ENCODE data around the gene NSL1. TPM values are rescaled to one million over a fixed set of nuclear protein-coding genes. Genes with fewer than 3 reads are reported as not detected.

NSL1 gene
- total RNA-seq, 4 donors from 2014 or later, result 10.8 to 22.3 (median 16.9) TPM

DNA sequence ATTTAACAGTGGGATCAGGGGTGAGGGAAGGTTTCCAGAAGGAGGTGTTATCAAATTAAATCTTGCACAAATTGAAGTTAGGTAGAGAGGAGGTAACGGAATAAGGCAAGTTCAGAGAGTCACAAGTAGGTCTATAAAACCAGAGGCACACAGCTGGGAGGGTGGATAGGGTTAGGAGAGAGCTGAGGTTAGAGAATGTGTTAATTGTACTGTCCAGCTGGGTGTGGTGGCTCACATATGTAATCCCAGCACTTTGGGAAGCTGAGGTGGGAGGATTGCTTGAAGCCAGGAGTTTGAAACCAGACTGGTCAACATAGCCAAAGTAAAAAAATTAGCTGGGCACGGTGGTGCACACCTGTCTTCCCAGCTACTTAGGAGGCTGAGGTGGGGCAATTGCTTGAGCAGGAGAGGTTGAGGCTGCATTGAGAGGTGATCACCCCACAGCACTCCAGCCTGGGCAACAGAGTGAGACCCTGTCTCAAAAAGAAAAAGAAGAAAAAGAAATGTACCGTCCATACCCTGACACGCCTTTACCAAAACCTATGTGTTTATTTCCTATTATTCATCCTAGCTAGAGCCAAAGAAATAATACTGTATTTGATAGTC lies 35.7 kb upstream of the NSL1 start:
- H3K36me3 ChIP-seq, result no peaks in the 10 kb centered on the region
- peaks cover 0 to 19% (median 18%) of the 10 kb centered on the region in 3 donors for H3K9me3 ChIP-seq
- no peaks in the 10 kb centered on the region for H3K27me3 ChIP-seq
- DNase-seq, result no peak
- WGBS, 2 donors, result 91 to 100% methylated on average over 4 of the region's 4 CpGs
- no peaks in the 10 kb centered on the region for H3K4me1 ChIP-seq
- no peak for TF ChIP-seq POLR2A (IDR thresholded peaks at IDR 0.05)
- TF ChIP-seq, protein P1, sequence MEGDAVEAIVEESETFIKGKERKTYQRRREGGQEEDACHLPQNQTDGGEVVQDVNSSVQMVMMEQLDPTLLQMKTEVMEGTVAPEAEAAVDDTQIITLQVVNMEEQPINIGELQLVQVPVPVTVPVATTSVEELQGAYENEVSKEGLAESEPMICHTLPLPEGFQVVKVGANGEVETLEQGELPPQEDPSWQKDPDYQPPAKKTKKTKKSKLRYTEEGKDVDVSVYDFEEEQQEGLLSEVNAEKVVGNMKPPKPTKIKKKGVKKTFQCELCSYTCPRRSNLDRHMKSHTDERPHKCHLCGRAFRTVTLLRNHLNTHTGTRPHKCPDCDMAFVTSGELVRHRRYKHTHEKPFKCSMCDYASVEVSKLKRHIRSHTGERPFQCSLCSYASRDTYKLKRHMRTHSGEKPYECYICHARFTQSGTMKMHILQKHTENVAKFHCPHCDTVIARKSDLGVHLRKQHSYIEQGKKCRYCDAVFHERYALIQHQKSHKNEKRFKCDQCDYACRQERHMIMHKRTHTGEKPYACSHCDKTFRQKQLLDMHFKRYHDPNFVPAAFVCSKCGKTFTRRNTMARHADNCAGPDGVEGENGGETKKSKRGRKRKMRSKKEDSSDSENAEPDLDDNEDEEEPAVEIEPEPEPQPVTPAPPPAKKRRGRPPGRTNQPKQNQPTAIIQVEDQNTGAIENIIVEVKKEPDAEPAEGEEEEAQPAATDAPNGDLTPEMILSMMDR (IDR thresholded peaks at IDR 0.05), result no peak
- no peak overlapping the region for H3K27ac ChIP-seq
- intact Hi-C loops (cut with DNase I), result no loop called here
- H3K4me3 ChIP-seq, result no peak overlapping the region

DNA sequence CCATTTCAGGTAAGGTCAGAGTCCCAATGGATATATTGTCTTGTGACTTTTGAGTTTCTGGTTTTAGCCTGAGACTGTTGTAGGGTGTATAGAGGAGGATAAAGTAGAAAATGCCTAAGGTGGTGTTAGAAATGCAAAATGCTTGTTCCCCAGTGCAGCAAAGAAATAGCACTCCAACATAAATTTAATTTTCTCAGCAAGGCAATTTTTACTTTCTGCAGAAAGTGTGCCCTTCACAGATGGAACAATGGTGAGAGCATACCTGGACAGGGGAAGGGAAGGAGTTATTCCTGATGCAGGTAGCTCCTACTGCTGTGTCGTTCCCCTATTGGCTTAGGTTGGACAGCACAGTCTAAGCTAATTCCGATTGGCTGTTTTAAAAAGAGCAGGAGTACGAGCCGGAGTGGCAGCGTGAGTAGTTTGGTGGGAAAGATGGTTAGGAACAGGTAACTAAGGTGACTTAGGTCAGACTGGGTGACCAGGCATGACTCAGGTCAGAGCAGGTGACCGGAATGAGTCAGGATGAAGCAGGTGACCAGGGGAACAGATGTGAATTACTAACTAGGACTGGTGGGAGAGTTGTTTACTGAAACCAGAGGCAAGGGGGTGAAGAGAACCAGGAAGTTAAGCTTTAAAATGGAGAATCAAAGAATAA lies 34.3 kb upstream of the NSL1 start:
- no peak for DNase-seq
- 92% methylated on average over 6 of the region's 6 CpGs for WGBS, 2 donors
- peaks cover 0 to 19% (median 18%) of the 10 kb centered on the region in 3 donors for H3K9me3 ChIP-seq
- TF ChIP-seq, protein P1 (IDR thresholded peaks at IDR 0.05), result no peak
- TF ChIP-seq POLR2A (IDR thresholded peaks at IDR 0.05), result no peak
- no peaks in the 10 kb centered on the region for H3K4me1 ChIP-seq
- H3K36me3 ChIP-seq, result no peaks in the 10 kb centered on the region
- no peak overlapping the region for H3K4me3 ChIP-seq
- intact Hi-C loops (cut with DNase I), result no loop called here
- H3K27me3 ChIP-seq, result no peaks in the 10 kb centered on the region
- no peak overlapping the region for H3K27ac ChIP-seq

GRCh38 chr1:212824201-212824600 lies 32.6 kb upstream of the NSL1 start:
- peaks cover 0 to 19% (median 18%) of the 10 kb centered on the region in 3 donors for H3K9me3 ChIP-seq
- TF ChIP-seq, protein P1 (IDR thresholded peaks at IDR 0.05), result no peak
- no peak for TF ChIP-seq POLR2A (IDR thresholded peaks at IDR 0.05)
- no peaks in the 10 kb centered on the region for H3K36me3 ChIP-seq
- intact Hi-C loops (cut with DNase I), result no loop called here
- DNase-seq, result no peak
- 88 to 96% methylated on average over 10 to 12 of the region's 16 CpGs for WGBS, 2 donors
- no peak overlapping the region for H3K27ac ChIP-seq
- H3K27me3 ChIP-seq, result no peaks in the 10 kb centered on the region
- no peak overlapping the region for H3K4me3 ChIP-seq
- H3K4me1 ChIP-seq, result peaks cover 0 to 13% (median 0%) of the 10 kb centered on the region in 3 donors

GRCh38 chr1:212822956-212823355 lies 31.4 kb upstream of the NSL1 start:
- H3K9me3 ChIP-seq, result peaks cover 0 to 19% (median 18%) of the 10 kb centered on the region in 3 donors
- no peak for DNase-seq
- no peak overlapping the region for H3K4me3 ChIP-seq
- peaks cover 0 to 15% (median 0%) of the 10 kb centered on the region in 3 donors for H3K4me1 ChIP-seq
- no peaks in the 10 kb centered on the region for H3K27me3 ChIP-seq
- 83 to 100% methylated on average over 2 to 3 of the region's 3 CpGs for WGBS, 2 donors
- no peak for TF ChIP-seq POLR2A (IDR thresholded peaks at IDR 0.05)
- TF ChIP-seq, protein P1 (IDR thresholded peaks at IDR 0.05), result no peak
- intact Hi-C loops (cut with DNase I), result no loop called here
- H3K27ac ChIP-seq, result no peak overlapping the region
- no peaks in the 10 kb centered on the region for H3K36me3 ChIP-seq

DNA sequence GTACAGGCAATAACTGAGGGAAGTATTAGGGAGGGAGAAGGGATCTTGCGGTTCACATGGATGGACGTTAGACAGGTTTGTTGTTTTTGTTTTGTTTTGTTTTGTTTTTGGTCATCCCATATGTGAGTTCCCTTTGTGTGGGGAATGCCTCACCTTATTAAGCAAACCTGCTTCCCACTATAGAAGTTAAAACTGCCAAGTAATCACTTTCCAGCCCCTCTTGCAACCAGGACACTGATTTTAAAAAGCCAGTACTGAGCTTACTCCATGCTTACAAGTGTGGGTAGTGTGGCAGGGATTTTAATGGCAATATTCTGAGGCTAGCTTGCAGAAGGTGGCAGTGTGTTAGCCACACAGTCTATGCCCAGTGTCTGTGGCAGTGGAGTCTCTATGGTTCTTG lies 29.4 kb upstream of the NSL1 start:
- H3K36me3 ChIP-seq, result no peaks in the 10 kb centered on the region
- peaks cover 0 to 15% (median 0%) of the 10 kb centered on the region in 3 donors for H3K4me1 ChIP-seq
- intact Hi-C loops (cut with DNase I), result no loop called here
- TF ChIP-seq POLR2A (IDR thresholded peaks at IDR 0.05), result no peak
- TF ChIP-seq, protein P1 (IDR thresholded peaks at IDR 0.05), result no peak
- H3K27me3 ChIP-seq, result no peaks in the 10 kb centered on the region
- DNase-seq, result no peak
- no peak overlapping the region for H3K4me3 ChIP-seq
- H3K27ac ChIP-seq, result no peak overlapping the region
- WGBS, 2 donors, result 78 to 82% methylated on average over 2 of the region's 2 CpGs
- H3K9me3 ChIP-seq, result peaks cover 0 to 14% (median 13%) of the 10 kb centered on the region in 3 donors
